TTC549 (cell line): Measurements from ENCODE around the gene NFYA.
"Not testable (repeated sequence)": the region's sequence is repeated elsewhere in the genome, so short reads cannot be mapped to it uniquely, and the experiment has no call there.

Source experiments
- FAIRE-seq: peaks from 2 replicates; lab custom pipeline; 2012; peaks lifted over from hg19 to GRCh38; lab: Jason Lieb, UNC

NFYA gene

GRCh38 chr6:41073968-41074691, 1.4 kb downstream of the NFYA start:
- FAIRE-seq = no peak

- FAIRE-seq = no peak
Observed at GRCh38 chr6:41074692-41075436, 2.1 kb downstream of the NFYA start.

- no peak for FAIRE-seq
Observed at GRCh38 chr6:41075651-41076626, 3.2 kb downstream of the NFYA start.

- FAIRE-seq = no peak
Observed at GRCh38 chr6:41077536-41077935, 4.8 kb downstream of the NFYA start.

- no peak for FAIRE-seq
Observed at GRCh38 chr6:41078101-41078500, 5.3 kb downstream of the NFYA start.

- FAIRE-seq = no peak
Observed at GRCh38 chr6:41079080-41079479, 6.3 kb downstream of the NFYA start.

- FAIRE-seq = no peak
Observed at GRCh38 chr6:41080621-41081020, 7.8 kb downstream of the NFYA start.

- FAIRE-seq = no peak
Observed at GRCh38 chr6:41083072-41083471, 10.3 kb downstream of the NFYA start.

GRCh38 chr6:41085182-41085581, 12.4 kb downstream of the NFYA start:
- no peak for FAIRE-seq

- FAIRE-seq = no peak
Observed at GRCh38 chr6:41088451-41088850, 15.7 kb downstream of the NFYA start.

- no peak for FAIRE-seq
Observed at GRCh38 chr6:41090841-41091761, 18.3 kb downstream of the NFYA start.

- FAIRE-seq = peak; percentile 62
Observed at GRCh38 chr6:41092421-41093140, 19.8 kb downstream of the NFYA start.

GRCh38 chr6:41093729-41094128, 21.0 kb downstream of the NFYA start:
- FAIRE-seq = no peak

- no peak for FAIRE-seq
Observed at GRCh38 chr6:41097467-41098090, 24.8 kb downstream of the NFYA start.

- no peak for FAIRE-seq
Observed at GRCh38 chr6:41098366-41098765, 25.6 kb downstream of the NFYA start.

GRCh38 chr6:41100871-41101287, 28.1 kb downstream of the NFYA start:
- FAIRE-seq = no peak

GRCh38 chr6:41103847-41104246, 31.1 kb downstream of the NFYA start:
- FAIRE-seq = no peak

GRCh38 chr6:41111017-41111416, 38.2 kb downstream of the NFYA start:
- FAIRE-seq = no peak

GRCh38 chr6:41115027-41115426, 42.3 kb downstream of the NFYA start:
- not testable (repeated sequence) for FAIRE-seq

GRCh38 chr6:41119508-41119907, 46.7 kb downstream of the NFYA start:
- no peak for FAIRE-seq
